ENCODE results near the gene HECTD4.

- TF ChIP-seq CTCF (conservative IDR thresholded peaks at IDR 0.05): no peak
- no peak for TF ChIP-seq ZFX (IDR thresholded peaks at IDR 0.05)
Measured at GRCh38 chr12:112176321-112177010, 205.8 kb downstream of the HECTD4 start.
